H9 (cell line): ENCODE results near the gene CLVS2. TPM values are rescaled to one million over a fixed set of nuclear protein-coding genes. Genes with fewer than 3 reads are reported as not detected.

Source experiments
- DNase-seq: peaks from one replicate; pipeline ENCODE4 v3.0.0-alpha.2; 2017
- H2AFZ ChIP-seq: one replicate; pipeline ENCODE4 v1.6.1; 2013; ENCODE audit warnings: mild to moderate bottlenecking, low read length, control low read depth, moderate library complexity
- H2AK5ac ChIP-seq: 2 replicates; pipeline ENCODE4 v1.6.1; 2013; ENCODE audit warnings: low read length, control low read depth, mixed read lengths; ENCODE audit not compliant: insufficient read length
- H2BK120ac ChIP-seq: one replicate; pipeline ENCODE4 v1.6.1; 2013; ENCODE audit warnings: low read depth, mild to moderate bottlenecking, low read length, control low read depth, inconsistent platforms; ENCODE audit not compliant: poor library complexity, severe bottlenecking
- H2BK12ac ChIP-seq: 2 replicates; pipeline ENCODE4 v1.6.1; 2013; ENCODE audit warnings: low read length, control low read depth, mixed read lengths, low read depth; ENCODE audit not compliant: insufficient read length
- H2BK15ac ChIP-seq: 2 replicates; pipeline ENCODE4 v1.6.1; 2013; ENCODE audit warnings: low read depth, low read length, control low read depth
- H2BK20ac ChIP-seq: one replicate; pipeline ENCODE4 v1.6.1; 2013; ENCODE audit warnings: low read depth, mild to moderate bottlenecking, low read length, control low read depth, inconsistent platforms; ENCODE audit not compliant: poor library complexity, severe bottlenecking
- H2BK5ac ChIP-seq: 2 replicates; pipeline ENCODE4 v1.6.1; 2013; ENCODE audit warnings: low read length, control low read depth, mixed read lengths; ENCODE audit not compliant: insufficient read length
- H3K14ac ChIP-seq: 2 replicates; pipeline ENCODE4 v1.6.1; 2013; ENCODE audit warnings: low read length, control low read depth; ENCODE audit not compliant: insufficient read depth
- H3K18ac ChIP-seq: 2 replicates; pipeline ENCODE4 v1.6.1; 2013; ENCODE audit warnings: low read depth, mild to moderate bottlenecking, mixed read lengths, low read length, control low read depth; ENCODE audit not compliant: insufficient read length
- H3K23ac ChIP-seq: 2 replicates; pipeline ENCODE4 v1.6.1; 2013; ENCODE audit warnings: low read length, control low read depth, mixed read lengths, low read depth; ENCODE audit not compliant: insufficient read length
- H3K23me2 ChIP-seq: 2 replicates; pipeline ENCODE4 v1.6.1; 2013; ENCODE audit warnings: low read depth, mild to moderate bottlenecking, mixed read lengths, low read length, control low read depth; ENCODE audit not compliant: insufficient read length, poor library complexity, severe bottlenecking
- H3K27ac ChIP-seq: 2 replicates; pipeline ENCODE4 v1.5.1; 2013; ENCODE audit warnings: low read length, control low read depth, mixed read lengths, low read depth; ENCODE audit not compliant: insufficient read length
- H3K27me3 ChIP-seq: 2 replicates; pipeline ENCODE4 v1.6.1; 2013; ENCODE audit warnings: low read length, control low read depth, inconsistent platforms; ENCODE audit not compliant: insufficient read depth
- H3K4ac ChIP-seq: 2 replicates; pipeline ENCODE4 v1.6.1; 2013; ENCODE audit warnings: low read depth, mild to moderate bottlenecking, control low read depth, inconsistent platforms, low read length, moderate library complexity
- H3K4me1 ChIP-seq: 2 replicates; pipeline ENCODE4 v1.6.1; 2013; ENCODE audit warnings: low read length, control low read depth, inconsistent platforms; ENCODE audit not compliant: insufficient read depth
- H3K4me2 ChIP-seq: 2 replicates; pipeline ENCODE4 v1.6.1; 2013; ENCODE audit warnings: low read length, control low read depth, mixed read lengths; ENCODE audit not compliant: insufficient read length, insufficient read depth
- H3K56ac ChIP-seq: 2 replicates; pipeline ENCODE4 v1.6.1; 2013; ENCODE audit warnings: low read depth, mild to moderate bottlenecking, mixed read lengths, low read length, control low read depth; ENCODE audit not compliant: insufficient read length
- H3K79me1 ChIP-seq: 2 replicates; pipeline ENCODE4 v1.6.1; 2013; ENCODE audit warnings: low read depth, mild to moderate bottlenecking, moderate library complexity, low read length, control low read depth, inconsistent platforms; ENCODE audit not compliant: insufficient read depth, poor library complexity, severe bottlenecking
- H3K79me2 ChIP-seq: 2 replicates; pipeline ENCODE4 v1.6.1; 2013; ENCODE audit warnings: low read length, control low read depth, inconsistent platforms; ENCODE audit not compliant: insufficient read depth
- H3K9ac ChIP-seq: 2 replicates; pipeline ENCODE4 v1.6.1; 2013; ENCODE audit warnings: low read length, control low read depth, mixed read lengths; ENCODE audit not compliant: insufficient read length; ENCODE audit errors: extremely low read depth
- H3K9me3 ChIP-seq: one replicate; pipeline ENCODE4 v1.6.1; 2013; ENCODE audit warnings: low read depth, low read length, inconsistent platforms; ENCODE audit not compliant: control insufficient read depth
- H3T11ph ChIP-seq: one replicate; pipeline ENCODE4 v1.6.1; 2013; ENCODE audit warnings: mild to moderate bottlenecking, low read length, control low read depth, inconsistent platforms
- H4K20me1 ChIP-seq: one replicate; pipeline ENCODE4 v1.6.1; 2013; ENCODE audit not compliant: control insufficient read depth, insufficient read length, insufficient read depth
- H4K5ac ChIP-seq: 2 replicates; pipeline ENCODE4 v1.6.1; 2013; ENCODE audit warnings: low read depth, mild to moderate bottlenecking, mixed read lengths, low read length, control low read depth; ENCODE audit not compliant: insufficient read length
- H4K8ac ChIP-seq: replicated peaks from 2 replicates; pipeline ENCODE4 v1.6.1; 2013; ENCODE audit warnings: low read length, control low read depth, mixed read lengths, low read depth; ENCODE audit not compliant: insufficient read length
- H4K91ac ChIP-seq: 2 replicates; pipeline ENCODE4 v1.6.1; 2013; ENCODE audit warnings: low read depth, mild to moderate bottlenecking, moderate library complexity, mixed read lengths, low read length, control low read depth; ENCODE audit not compliant: insufficient read length
- H3K27ac Mint-ChIP-seq, 3 experiments: 2 replicates in 2 of 3; 3 replicates in 1 of 3; pipeline ENCODE4 v1.8.0; 2020 to 2021; ENCODE audit warnings: mixed read lengths in 3 of 3, mild to moderate bottlenecking in 1 of 3, moderate library complexity in 1 of 3
- H3K27me3 Mint-ChIP-seq: 2 replicates; pipeline ENCODE4 v1.8.0; 2021; ENCODE audit warnings: low read depth, mild to moderate bottlenecking, moderate library complexity, mixed read lengths
- H3K36me3 Mint-ChIP-seq, 3 experiments: 2 replicates in 2 of 3; 3 replicates in 1 of 3; pipeline ENCODE4 v1.8.0; 2020 to 2021; ENCODE audit warnings: low read depth in 3 of 3, mixed read lengths in 3 of 3; ENCODE audit not compliant: insufficient read depth in 1 of 3
- H3K4me1 Mint-ChIP-seq, 2 experiments: 2 replicates each; pipeline ENCODE4 v1.8.0; 2020; ENCODE audit warnings: mixed read lengths in 2 of 2
- H3K4me3 Mint-ChIP-seq, 2 experiments: 2 replicates in 1 of 2; 3 replicates in 1 of 2; pipeline ENCODE4 v1.8.0; 2020 to 2021; ENCODE audit warnings: mild to moderate bottlenecking in 2 of 2, mixed read lengths in 2 of 2, moderate library complexity in 1 of 2
- H3K9me3 Mint-ChIP-seq, 2 experiments: 2 replicates in 1 of 2; 3 replicates in 1 of 2; pipeline ENCODE4 v1.8.0; 2020; ENCODE audit warnings: mild to moderate bottlenecking in 2 of 2, mixed read lengths in 2 of 2, moderate library complexity in 1 of 2
- CTCF ChIP-seq: fragments of 200-600 bp; sonication (generic); conservative IDR thresholded peaks from 3 replicates; pipeline ENCODE4 v1.8.0; 2021; ENCODE audit warnings: antibody characterized with exemption, mild to moderate bottlenecking
- WGBS: extraction: QIAGEN DNeasy Blood & Tissue Kit; methylation state at CpG from one replicate; pipeline ENCODE4 v1.1.7; 2013; ENCODE audit warnings: missing lambda C conversion rate, low lambda C conversion rate, mixed read lengths; ENCODE audit not compliant: insufficient read length; ENCODE audit errors: extremely low coverage; 5-methylcytosine and 5-hydroxymethylcytosine counted together
- total RNA-seq: library from RNA; stranded (reverse); gene quantifications from 2 replicates; pipeline ENCODE4 v1.2.1, GENCODE V29; 2021

Gene CLVS2
- total RNA-seq, 1 experiment from 2014 or later = 0.26 TPM

GRCh38 chr6:123055256-123055655 lies 59.2 kb downstream of the CLVS2 start:
- H3K27me3 ChIP-seq = no peaks in the 10 kb centered on the region

More at GRCh38 chr6:123055256-123055655, 59.2 kb downstream of the CLVS2 start:
- H3T11ph ChIP-seq = no peak overlapping the region
- H3K56ac ChIP-seq = no peak overlapping the region
- H3K23ac ChIP-seq = no peak overlapping the region
- no peaks in the 10 kb centered on the region for H3K9me3 Mint-ChIP-seq
- no peak for TF ChIP-seq CTCF
- no peak overlapping the region for H2BK12ac ChIP-seq
- H3K79me1 ChIP-seq = no peaks in the 10 kb centered on the region
- no peaks in the 10 kb centered on the region for H3K27me3 Mint-ChIP-seq
- no peak overlapping the region for H3K27ac ChIP-seq
- H2BK15ac ChIP-seq = no peak overlapping the region
- no CpG with 5 or more reads among the region's 1 CpG for WGBS
- no peak overlapping the region for H3K27ac Mint-ChIP-seq
- no peak overlapping the region for H4K8ac ChIP-seq
- no peak overlapping the region for H3K18ac ChIP-seq
- no peaks in the 10 kb centered on the region for H3K9me3 ChIP-seq
- no peak overlapping the region for H2AK5ac ChIP-seq
- no peak overlapping the region for H3K9ac ChIP-seq
- DNase-seq = no peak
- H3K36me3 Mint-ChIP-seq = no peaks in the 10 kb centered on the region
- no peak overlapping the region for H3K14ac ChIP-seq
- no peak overlapping the region for H3K4me2 ChIP-seq
- H3K4me1 ChIP-seq = no peaks in the 10 kb centered on the region
- no peak overlapping the region for H2BK20ac ChIP-seq
- H2BK120ac ChIP-seq = no peak overlapping the region
- no peak overlapping the region for H3K4me3 Mint-ChIP-seq
- H4K91ac ChIP-seq = no peak overlapping the region
- no peaks in the 10 kb centered on the region for H4K20me1 ChIP-seq
- H3K4ac ChIP-seq = no peak overlapping the region
- H2AFZ ChIP-seq = no peak overlapping the region
- no peaks in the 10 kb centered on the region for H3K23me2 ChIP-seq
- no peak overlapping the region for H4K5ac ChIP-seq
- no peaks in the 10 kb centered on the region for H3K4me1 Mint-ChIP-seq
- H3K79me2 ChIP-seq = no peaks in the 10 kb centered on the region
- no peak overlapping the region for H2BK5ac ChIP-seq
